Adrenal gland (tissue), 5 donors: Measurements from ENCODE around the gene NECAB3.

Source experiments
- CTCF ChIP-seq, 6 experiments: fragments of 450-650 bp in 4 of 6; fragments of 200-600 bp in 2 of 6; sonication (generic) in 1 of 6; IDR thresholded peaks; 1 replicate in 5 of 6; 2 replicates in 1 of 6; pipeline versions ENCODE4 v1.5.1 to v1.8.0; 2016 to 2021; ENCODE audit warnings: antibody characterized with exemption in 6 of 6, mild to moderate bottlenecking in 2 of 6, moderate library complexity in 1 of 6
- POLR2A ChIP-seq, 2 donors: fragments of 450-650 bp; IDR thresholded peaks; one replicate each; pipeline ENCODE4 v1.6.1; 2017; ENCODE audit warnings: antibody characterized with exemption in 2 of 2, mild to moderate bottlenecking in 2 of 2, moderate library complexity in 1 of 2
- donor health status: DM: no; HTN: no; CAD: no.

DNA sequence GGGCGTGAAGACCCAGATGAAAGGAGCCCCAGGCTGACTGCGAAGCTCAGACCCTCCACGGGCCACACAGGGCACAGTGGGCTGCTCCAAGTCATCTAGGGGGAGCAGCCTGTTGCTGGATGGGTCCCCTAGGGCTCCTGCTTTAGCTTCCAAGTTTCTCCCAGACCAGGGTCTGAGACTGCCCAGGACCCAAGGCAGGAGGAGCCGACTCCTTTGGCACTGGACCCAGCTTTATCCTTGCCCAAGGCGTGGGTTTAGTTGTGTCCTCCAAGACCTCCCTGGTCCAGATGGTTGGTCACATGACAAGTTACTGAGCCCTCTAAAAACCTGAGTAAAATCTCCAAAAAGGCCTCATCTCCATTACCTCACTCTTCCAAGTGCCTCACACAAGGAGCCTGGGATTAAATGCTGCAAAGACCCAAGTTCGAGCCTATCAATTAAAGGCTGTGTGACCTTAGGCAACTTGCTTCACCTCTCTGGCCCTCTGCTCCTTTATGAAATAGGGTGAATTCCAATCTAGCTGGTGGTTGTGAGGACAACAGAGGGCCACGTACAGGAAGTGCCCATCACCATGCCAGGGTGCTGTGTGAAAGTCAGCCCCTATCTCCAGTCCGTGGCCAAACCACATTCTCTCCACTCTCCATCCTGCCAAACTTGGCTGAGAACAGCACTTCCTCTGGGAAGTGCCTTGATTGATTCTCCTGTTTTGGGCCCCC lies 2.5 kb downstream of the NECAB3 start:
- no peak for TF ChIP-seq POLR2A (IDR thresholded peaks at IDR 0.05)
- no peak for TF ChIP-seq CTCF (IDR thresholded peaks at IDR 0.05)
